ENCODE measurements around the gene ATP9A.
"Not testable (repeated sequence)": the region's sequence is repeated elsewhere in the genome, so short reads cannot be mapped to it uniquely, and the experiment has no call there.

The ATP9A gene

DNA sequence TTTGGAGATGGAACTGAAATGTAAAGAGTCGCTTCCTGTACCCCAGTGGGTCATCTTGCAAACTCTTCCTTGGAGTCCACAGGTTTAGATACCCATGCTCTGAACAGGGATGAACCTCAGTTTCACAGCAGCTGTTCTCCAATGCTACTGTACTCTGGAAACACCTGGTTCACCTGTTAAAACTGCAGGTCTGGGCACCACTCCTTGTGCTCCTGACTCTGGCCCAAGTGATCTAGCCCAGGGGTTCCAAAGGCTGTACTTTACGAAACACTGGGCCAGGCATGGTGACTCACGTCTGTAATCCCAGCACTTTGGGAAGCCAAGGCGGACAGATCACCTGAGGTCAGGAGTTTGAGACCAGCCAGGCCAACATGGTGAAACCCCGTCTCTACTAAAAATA, 102.1 kb downstream of the ATP9A start:
- TF ChIP-seq, protein P1, sequence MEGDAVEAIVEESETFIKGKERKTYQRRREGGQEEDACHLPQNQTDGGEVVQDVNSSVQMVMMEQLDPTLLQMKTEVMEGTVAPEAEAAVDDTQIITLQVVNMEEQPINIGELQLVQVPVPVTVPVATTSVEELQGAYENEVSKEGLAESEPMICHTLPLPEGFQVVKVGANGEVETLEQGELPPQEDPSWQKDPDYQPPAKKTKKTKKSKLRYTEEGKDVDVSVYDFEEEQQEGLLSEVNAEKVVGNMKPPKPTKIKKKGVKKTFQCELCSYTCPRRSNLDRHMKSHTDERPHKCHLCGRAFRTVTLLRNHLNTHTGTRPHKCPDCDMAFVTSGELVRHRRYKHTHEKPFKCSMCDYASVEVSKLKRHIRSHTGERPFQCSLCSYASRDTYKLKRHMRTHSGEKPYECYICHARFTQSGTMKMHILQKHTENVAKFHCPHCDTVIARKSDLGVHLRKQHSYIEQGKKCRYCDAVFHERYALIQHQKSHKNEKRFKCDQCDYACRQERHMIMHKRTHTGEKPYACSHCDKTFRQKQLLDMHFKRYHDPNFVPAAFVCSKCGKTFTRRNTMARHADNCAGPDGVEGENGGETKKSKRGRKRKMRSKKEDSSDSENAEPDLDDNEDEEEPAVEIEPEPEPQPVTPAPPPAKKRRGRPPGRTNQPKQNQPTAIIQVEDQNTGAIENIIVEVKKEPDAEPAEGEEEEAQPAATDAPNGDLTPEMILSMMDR (IDR thresholded peaks at IDR 0.05; ENCODE audit: extremely low read depth, missing control alignments): no peak
- no peak for DNase-seq (ENCODE audit: low spot score)

- DNase-seq (ENCODE audit: low spot score): no peak
- TF ChIP-seq, protein P1 (IDR thresholded peaks at IDR 0.05; ENCODE audit: extremely low read depth, missing control alignments): no peak
Observed at GRCh38 chr20:51665543-51666118, 102.6 kb downstream of the ATP9A start.

GRCh38 chr20:51661609-51662178, 106.5 kb downstream of the ATP9A start:
- peak; percentile 21 for DNase-seq (ENCODE audit: low spot score)
- TF ChIP-seq, protein P1 (IDR thresholded peaks at IDR 0.05; ENCODE audit: extremely low read depth, missing control alignments): no peak

- TF ChIP-seq, protein P1 (IDR thresholded peaks at IDR 0.05; ENCODE audit: extremely low read depth, missing control alignments): no peak
- DNase-seq (ENCODE audit: low spot score): no peak
Observed at GRCh38 chr20:51660672-51661608, 107.2 kb downstream of the ATP9A start.

DNA sequence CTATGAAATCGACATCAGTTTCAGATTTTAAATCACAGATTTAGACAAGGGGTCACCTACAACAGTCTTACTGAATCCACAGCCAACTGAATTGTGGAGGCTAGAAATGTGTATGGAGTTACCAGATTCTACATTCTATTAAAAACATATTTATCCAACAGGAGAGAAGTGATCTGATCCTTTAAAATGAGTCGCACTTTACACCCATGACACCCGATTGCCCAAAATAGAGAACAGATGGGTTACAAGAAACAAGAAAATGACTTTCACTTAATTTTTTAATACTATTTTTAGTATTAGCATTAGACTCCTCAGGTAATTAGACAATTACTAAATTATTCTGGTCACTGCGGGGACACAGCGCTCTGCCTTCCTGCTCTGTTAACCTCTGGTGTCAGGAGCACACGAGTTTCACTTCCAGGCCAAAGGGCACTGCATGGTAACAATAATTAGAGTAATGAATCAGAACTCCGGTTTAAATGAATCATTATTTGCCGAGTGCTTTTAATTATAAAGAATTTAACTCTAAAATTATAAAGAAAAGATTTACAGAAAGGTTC, 108.6 kb downstream of the ATP9A start:
- DNase-seq (ENCODE audit: low spot score): no peak
- TF ChIP-seq, protein P1 (IDR thresholded peaks at IDR 0.05; ENCODE audit: extremely low read depth, missing control alignments): no peak

DNA sequence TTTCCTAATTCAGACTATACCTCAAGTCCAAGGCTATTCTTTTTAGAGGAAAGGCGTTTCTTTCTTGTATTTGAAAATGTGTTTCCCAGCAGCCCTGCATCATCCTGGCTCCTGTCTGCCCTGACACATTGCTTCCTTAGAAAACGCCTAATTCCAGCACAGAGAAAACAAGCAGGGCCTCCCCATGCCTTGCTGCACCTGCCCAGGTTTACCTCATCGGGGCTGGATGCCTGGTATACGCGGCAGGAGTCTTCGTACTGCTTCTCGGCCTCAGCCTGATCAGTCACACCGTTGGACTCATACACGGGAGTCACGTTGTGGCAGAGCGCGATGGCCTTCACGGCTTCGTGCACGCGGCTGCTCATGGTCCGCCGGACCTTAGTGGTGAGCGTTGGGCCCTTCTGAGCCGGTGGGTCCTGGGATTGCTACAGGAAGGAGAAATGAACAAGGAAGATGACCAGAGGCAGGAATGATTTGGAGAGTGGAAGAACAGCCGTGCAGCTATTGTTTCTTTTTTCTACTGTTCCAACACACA, 111.4 kb downstream of the ATP9A start:
- TF ChIP-seq, protein P1 (IDR thresholded peaks at IDR 0.05; ENCODE audit: extremely low read depth, missing control alignments): no peak
- no peak for DNase-seq (ENCODE audit: low spot score)

GRCh38 chr20:51656089-51656488, 112.1 kb downstream of the ATP9A start:
- not testable (repeated sequence) for DNase-seq (ENCODE audit: low spot score)

All from GM20000 (cell line).